Esophagus (tissue), 2 donors: ENCODE data around the gene TBC1D7. TPM values are rescaled to one million over a fixed set of nuclear protein-coding genes. Genes with fewer than 3 reads are reported as not detected.
A peak's percentile ranks its signal among the peaks of the same experiment; 100 is the strongest.

Experiments used
- H3K27ac ChIP-seq, 2 donors: one replicate each; pipeline ENCODE4 v1.5.1; 2013; ENCODE audit warnings: low read depth in 2 of 2, mild to moderate bottlenecking in 2 of 2, inconsistent platforms in 1 of 2, low read length in 1 of 2, moderate library complexity in 1 of 2
- H3K27me3 ChIP-seq, 2 donors: one replicate each; pipeline ENCODE4 v1.6.1; 2013; ENCODE audit warnings: low read length in 2 of 2, control low read depth in 1 of 2, mild to moderate bottlenecking in 1 of 2; ENCODE audit not compliant: insufficient read depth in 2 of 2, control insufficient read depth in 1 of 2
- H3K36me3 ChIP-seq, 2 donors: one replicate each; pipeline ENCODE4 v1.6.1; 2013; ENCODE audit warnings: low read length in 1 of 2; ENCODE audit not compliant: control insufficient read depth in 2 of 2, insufficient read depth in 2 of 2
- H3K4me1 ChIP-seq, 2 donors: one replicate each; pipeline ENCODE4 v1.6.1; 2013; ENCODE audit warnings: low read length in 1 of 2; ENCODE audit not compliant: control insufficient read depth in 2 of 2, insufficient read depth in 2 of 2
- H3K4me3 ChIP-seq, 2 donors: one replicate each; pipeline ENCODE4 v1.5.1; 2013; ENCODE audit warnings: low read length in 2 of 2, mild to moderate bottlenecking in 2 of 2, low read depth in 1 of 2, moderate library complexity in 1 of 2
- H3K9me3 ChIP-seq, 2 donors: one replicate each; pipeline ENCODE4 v1.6.1; 2013; ENCODE audit warnings: mild to moderate bottlenecking in 2 of 2, low read depth in 1 of 2, low read length in 1 of 2, moderate library complexity in 1 of 2; ENCODE audit not compliant: control insufficient read depth in 2 of 2, insufficient read depth in 1 of 2
- WGBS, 2 donors: extraction: QIAGEN DNeasy Blood & Tissue Kit; methylation state at CpG; one replicate each; pipeline ENCODE4 v1.1.7; 2013; 5-methylcytosine and 5-hydroxymethylcytosine counted together
- polyA plus RNA-seq, 2 donors: library from polyadenylated mRNA; stranded (reverse); fragments of 200-250 nt; gene quantifications; one replicate each; pipeline ENCODE4 v1.2.3, GENCODE V29; 2013
- donor health status: healthy with polysubstance abuse.
- donor health status: Bipolar disorder and iron deficiency.

The TBC1D7 gene
- polyA plus RNA-seq, 2 donors = 7.7 to 16.9 TPM

DNA sequence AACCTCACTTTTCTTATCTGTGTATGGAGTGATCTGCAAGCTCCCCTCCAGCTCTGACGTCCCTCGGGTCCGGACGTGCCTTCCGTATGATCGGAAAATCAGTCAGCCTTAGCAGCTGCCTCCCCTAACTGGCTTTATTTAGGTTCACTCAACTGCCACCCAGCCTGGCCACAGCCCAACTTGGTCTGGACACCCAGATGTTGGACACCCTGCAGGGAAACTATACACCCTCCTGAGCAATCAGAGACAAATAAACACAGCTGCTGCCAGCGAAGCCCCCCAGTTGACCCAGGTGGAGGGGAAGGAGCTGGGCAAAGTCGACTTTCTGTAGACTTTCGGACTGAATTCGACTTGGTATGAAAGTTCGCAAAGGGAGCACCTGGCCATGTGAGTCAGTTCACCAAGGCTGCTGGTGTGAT, 28.9 kb downstream of the TBC1D7 start:
- Histone ChIP-seq H3K9me3 (no peaks in the 10 kb centered on the region), H3K4me3 (no peak overlapping the region), H3K27me3 (no peaks in the 10 kb centered on the region), H3K4me1 (peaks cover 0 to 6% of the 10 kb centered on the region in 2 donors), H3K27ac (no peak overlapping the region), H3K36me3 (peaks cover 0 to 15% of the 10 kb centered on the region in 2 donors)
- 94 to 95% methylated on average over 11 of the region's 11 CpGs for WGBS, 2 donors

DNA sequence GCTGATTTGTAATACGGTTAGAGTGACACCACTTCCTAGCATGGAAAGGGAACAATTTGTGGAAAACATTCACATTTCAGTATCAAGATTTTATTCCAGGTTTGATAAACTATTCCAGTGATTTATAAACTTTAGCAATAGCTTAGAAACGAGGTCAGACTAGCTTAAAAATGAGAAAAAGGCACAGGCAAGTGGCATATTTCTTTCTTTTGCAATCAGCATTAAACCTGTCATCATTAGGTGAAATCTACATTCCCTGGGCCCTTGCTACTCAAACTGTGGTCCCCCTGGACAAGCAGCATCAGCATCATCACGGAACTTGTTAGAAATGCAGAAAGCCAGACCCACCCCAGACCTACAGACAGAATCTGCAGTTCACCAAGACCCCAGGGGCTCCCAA, 29.9 kb downstream of the TBC1D7 start:
- H3K4me3 ChIP-seq = no peak overlapping the region
- WGBS, 2 donors = 89 to 91% methylated on average over 3 of the region's 3 CpGs
- peaks cover 4 to 22% of the 10 kb centered on the region in 2 donors for H3K36me3 ChIP-seq
- H3K4me1 ChIP-seq = peaks cover 0 to 3% of the 10 kb centered on the region in 2 donors
- no peaks in the 10 kb centered on the region for H3K27me3 ChIP-seq
- H3K27ac ChIP-seq = no peak overlapping the region
- no peaks in the 10 kb centered on the region for H3K9me3 ChIP-seq

DNA sequence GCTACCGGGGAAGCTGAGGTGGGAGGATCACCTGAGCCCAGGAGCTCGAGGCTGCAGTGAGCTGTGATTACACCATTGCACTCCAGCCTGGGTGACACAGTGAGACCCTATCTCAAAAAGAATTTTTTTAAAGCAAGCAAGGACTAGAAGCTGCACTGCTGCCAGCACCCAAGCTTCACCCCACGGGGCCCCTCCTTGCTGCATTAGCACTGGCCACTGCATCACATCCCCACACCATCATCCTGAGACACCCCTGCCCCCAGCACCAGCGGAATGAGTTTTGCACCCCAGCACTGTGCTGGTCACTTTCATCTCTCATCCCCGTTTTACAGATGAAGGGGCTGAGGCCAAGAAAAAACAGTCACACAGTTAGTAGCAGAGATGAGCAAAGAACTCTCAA, 30.9 kb downstream of the TBC1D7 start:
- Histone ChIP-seq H3K27ac (no peak overlapping the region), H3K36me3 (peaks cover 7 to 25% of the 10 kb centered on the region in 2 donors), H3K27me3 (no peaks in the 10 kb centered on the region), H3K4me3 (no peak overlapping the region), H3K9me3 (no peaks in the 10 kb centered on the region), H3K4me1 (peaks cover 0 to 3% of the 10 kb centered on the region in 2 donors)
- whole genome bisulfite sequencing, 2 donors = 95 to 98% methylated on average over 5 of the region's 5 CpGs

DNA sequence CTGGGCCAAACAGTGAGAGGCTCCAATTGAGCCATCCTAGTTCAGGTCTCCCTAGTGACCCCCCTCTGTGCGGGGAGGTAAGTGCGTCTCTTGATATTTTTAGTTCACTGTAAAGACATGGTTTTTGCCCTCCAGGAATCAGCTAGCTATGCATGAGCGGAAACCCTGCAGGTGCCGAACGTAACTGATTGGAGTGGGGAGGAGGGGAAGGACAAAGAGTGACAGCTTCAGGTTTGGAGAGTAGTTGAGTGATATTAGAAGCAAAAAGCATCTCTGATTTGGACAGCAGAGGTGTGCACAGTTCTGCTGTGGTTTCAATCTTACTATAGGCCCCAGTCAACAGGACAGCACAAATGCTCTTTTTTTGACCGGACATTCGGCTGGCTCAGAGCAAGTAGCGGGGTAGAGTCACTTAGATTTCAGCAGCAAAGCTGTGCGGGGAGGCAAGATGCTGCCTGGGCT, 31.8 kb downstream of the TBC1D7 start:
- 92 to 94% methylated on average over 9 of the region's 9 CpGs for WGBS, 2 donors

DNA sequence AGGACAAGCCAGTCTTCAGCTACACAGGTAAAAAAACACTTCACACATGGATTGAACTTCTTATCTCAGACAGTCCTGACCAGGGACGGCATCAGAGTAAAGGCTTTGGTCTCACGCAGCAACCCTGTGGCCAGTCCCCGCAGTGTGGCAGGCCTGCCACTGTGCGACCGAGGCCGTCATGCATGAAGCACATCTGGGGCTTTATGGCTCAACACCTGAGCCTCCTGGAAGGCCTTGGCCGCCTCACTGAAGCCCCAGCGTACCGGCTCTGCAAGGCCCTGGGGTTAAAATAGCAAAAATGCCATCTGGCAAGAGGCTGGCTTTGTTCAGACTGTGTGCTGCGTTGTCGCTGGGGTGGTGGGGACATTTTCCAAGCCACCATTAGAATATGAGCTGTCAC, 32.8 kb downstream of the TBC1D7 start:
- H3K27ac ChIP-seq = no peak overlapping the region
- peaks cover 7 to 24% of the 10 kb centered on the region in 2 donors for H3K36me3 ChIP-seq
- no peaks in the 10 kb centered on the region for H3K4me1 ChIP-seq
- 91 to 97% methylated on average over 11 of the region's 11 CpGs for WGBS, 2 donors
- H3K4me3 ChIP-seq = no peak overlapping the region
- no peaks in the 10 kb centered on the region for H3K27me3 ChIP-seq
- H3K9me3 ChIP-seq = no peaks in the 10 kb centered on the region

More for the DNA sequence above, 31.8 kb downstream of the TBC1D7 start:
- H3K36me3 ChIP-seq = peaks cover 7 to 25% of the 10 kb centered on the region in 2 donors
- no peak overlapping the region for H3K27ac ChIP-seq
- H3K4me1 ChIP-seq = no peaks in the 10 kb centered on the region
- H3K4me3 ChIP-seq = no peak overlapping the region
- no peaks in the 10 kb centered on the region for H3K9me3 ChIP-seq
- no peaks in the 10 kb centered on the region for H3K27me3 ChIP-seq

DNA sequence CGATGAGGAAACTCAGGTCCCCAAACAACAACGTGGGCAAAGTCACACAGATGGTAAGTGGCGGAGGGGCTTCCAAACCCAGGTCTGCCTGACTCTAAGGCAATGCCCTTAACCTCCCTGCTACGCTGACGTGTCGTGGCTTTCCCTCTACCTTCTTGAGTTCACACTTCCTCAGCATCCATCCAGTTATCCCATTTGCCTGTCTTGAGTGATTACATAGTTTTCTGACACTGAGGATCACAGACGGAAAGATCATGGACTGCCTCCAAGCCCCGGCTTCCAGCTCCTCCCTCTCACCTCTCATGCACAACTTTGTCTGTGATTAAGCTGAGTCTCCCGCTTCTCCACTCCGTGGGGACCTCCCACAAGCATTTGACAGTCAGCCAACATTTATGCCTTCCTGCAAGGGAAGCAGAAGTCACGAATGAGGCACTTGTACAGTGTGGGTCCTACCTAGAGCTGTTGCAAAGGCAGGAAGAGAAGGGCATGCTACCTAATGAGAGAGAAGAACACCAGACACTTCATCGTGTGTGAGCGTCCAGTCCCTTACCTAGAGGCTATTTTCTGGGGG, 33.8 kb downstream of the TBC1D7 start:
- H3K9me3 ChIP-seq = no peaks in the 10 kb centered on the region
- H3K36me3 ChIP-seq = peaks cover 7 to 21% of the 10 kb centered on the region in 2 donors
- 77 to 80% methylated on average over 13 of the region's 13 CpGs for WGBS, 2 donors
- no peaks in the 10 kb centered on the region for H3K4me1 ChIP-seq
- no peak overlapping the region for H3K4me3 ChIP-seq
- H3K27ac ChIP-seq = no peak overlapping the region
- no peaks in the 10 kb centered on the region for H3K27me3 ChIP-seq

DNA sequence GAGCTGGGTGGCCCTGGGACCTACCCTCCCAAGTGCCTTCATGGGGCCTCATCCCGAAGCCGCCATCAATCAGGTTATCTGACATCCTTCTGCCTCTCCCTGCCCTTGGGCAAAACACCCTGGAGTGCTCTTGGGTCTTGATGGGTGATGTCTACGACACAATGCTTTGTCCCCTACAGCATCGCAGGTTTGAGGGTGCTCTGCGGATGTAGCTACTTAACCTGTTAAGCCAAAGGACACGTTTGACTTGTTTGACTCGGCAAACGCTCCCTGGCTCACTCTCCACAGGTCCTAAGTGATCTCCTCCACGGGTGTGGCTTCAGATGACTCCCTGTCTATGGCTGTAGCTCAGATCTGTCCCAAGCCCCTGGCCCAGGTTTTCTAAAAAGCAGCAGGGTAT, 35.6 kb downstream of the TBC1D7 start:
- H3K4me1 ChIP-seq = peaks cover 0 to 2% of the 10 kb centered on the region in 2 donors
- 73 to 76% methylated on average over 9 of the region's 9 CpGs for WGBS, 2 donors
- H3K27me3 ChIP-seq = no peaks in the 10 kb centered on the region
- H3K4me3 ChIP-seq = no peak overlapping the region
- H3K36me3 ChIP-seq = peaks cover 7 to 18% of the 10 kb centered on the region in 2 donors
- no peaks in the 10 kb centered on the region for H3K9me3 ChIP-seq
- H3K27ac ChIP-seq = peak overlapping the region in 1 of 2 donors; percentile 16

DNA sequence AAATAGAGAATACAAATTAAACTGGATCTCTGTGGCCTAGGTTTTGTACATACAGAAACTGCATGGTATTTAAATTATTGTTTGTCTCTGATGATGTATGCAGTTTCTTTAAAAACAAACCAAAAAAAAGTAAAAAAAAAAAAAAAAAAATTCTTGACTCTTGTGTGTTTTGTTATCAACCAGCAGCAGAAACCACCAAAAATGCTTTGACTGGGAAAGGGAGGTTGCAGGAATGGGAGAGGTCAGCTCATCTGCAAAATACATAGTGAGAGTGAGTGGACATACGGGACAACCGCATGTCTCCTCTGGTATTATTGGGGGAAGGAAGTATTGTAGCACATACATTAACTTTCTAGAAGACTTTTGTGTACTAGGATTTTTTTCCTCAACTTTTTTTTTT, 38.0 kb downstream of the TBC1D7 start:
- peaks cover 7 to 18% of the 10 kb centered on the region in 2 donors for H3K36me3 ChIP-seq

DNA sequence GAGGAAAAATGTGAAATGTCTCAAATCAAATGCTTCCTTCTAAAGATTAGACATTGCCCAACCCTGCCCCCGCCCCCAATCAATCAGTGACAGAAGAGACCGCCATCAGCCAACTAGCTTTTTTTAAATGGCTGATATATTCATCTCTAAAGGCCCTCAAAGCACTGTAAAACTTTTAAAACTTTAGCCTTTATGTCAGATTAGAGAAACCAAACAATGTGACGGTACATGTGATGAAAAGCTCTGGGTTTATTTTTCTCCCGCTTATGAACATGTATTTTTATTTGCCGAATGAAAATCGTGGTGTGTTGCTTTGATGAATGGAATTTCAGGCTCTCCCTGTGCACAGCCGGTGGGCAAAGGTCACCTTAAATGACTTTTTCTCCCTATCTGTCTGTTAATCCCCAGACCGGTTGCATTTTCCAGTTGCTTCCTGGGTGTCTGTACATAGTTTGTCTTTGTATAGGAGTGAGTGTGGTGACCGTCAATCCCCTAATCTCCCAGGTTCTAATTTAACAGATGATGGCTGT, 38.5 kb downstream of the TBC1D7 start:
- Histone ChIP-seq H3K36me3 (peaks cover 7 to 15% of the 10 kb centered on the region in 2 donors), H3K4me3 (no peak overlapping the region), H3K27me3 (no peaks in the 10 kb centered on the region), H3K27ac (no peak overlapping the region), H3K9me3 (peaks cover 2 to 5% of the 10 kb centered on the region in 2 donors), H3K4me1 (peaks cover 0 to 2% of the 10 kb centered on the region in 2 donors)
- 60 to 70% methylated on average over 9 of the region's 9 CpGs for WGBS, 2 donors

More for the DNA sequence above, 38.0 kb downstream of the TBC1D7 start:
- Histone ChIP-seq H3K27me3 (no peaks in the 10 kb centered on the region), H3K4me1 (peaks cover 0 to 2% of the 10 kb centered on the region in 2 donors), H3K27ac (no peak overlapping the region), H3K4me3 (no peak overlapping the region), H3K9me3 (peaks cover 2 to 5% of the 10 kb centered on the region in 2 donors)
- 95 to 97% methylated on average over 2 of the region's 2 CpGs for WGBS, 2 donors

DNA sequence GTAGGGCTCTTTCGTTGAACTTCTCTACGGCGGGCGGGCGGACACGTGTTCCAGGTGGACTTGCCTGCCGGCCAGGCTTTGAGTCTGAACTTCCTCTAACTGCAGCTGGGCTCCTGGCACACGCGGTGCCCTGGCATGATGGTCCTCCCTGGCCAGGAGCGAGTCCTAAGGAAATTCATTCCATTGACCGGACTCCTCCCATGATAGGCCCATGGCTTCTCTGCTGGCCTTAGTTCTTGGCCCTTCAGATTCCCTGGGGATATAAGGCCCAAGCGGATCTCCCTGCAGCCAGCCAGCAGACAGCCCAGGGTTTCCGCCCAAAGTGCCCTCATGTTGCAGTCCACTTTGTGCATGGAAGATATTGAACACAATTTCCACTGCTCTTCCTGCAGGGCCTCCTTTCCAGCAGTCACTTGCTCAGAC, 39.4 kb downstream of the TBC1D7 start:
- Histone ChIP-seq H3K9me3 (peaks cover 2 to 5% of the 10 kb centered on the region in 2 donors), H3K36me3 (peaks cover 6 to 7% of the 10 kb centered on the region in 2 donors), H3K27me3 (no peaks in the 10 kb centered on the region), H3K4me3 (no peak overlapping the region), H3K27ac (no peak overlapping the region), H3K4me1 (peaks cover 0 to 2% of the 10 kb centered on the region in 2 donors)
- WGBS, 2 donors = 88 to 90% methylated on average over 13 of the region's 13 CpGs
